MV-4-11 (cell line): ENCODE data around the gene KRT35.

Experiments
- DNase-seq: peaks from one replicate; lab custom pipeline; 2025; lab: John Stamatoyannopoulos, UW

The KRT35 gene

DNA sequence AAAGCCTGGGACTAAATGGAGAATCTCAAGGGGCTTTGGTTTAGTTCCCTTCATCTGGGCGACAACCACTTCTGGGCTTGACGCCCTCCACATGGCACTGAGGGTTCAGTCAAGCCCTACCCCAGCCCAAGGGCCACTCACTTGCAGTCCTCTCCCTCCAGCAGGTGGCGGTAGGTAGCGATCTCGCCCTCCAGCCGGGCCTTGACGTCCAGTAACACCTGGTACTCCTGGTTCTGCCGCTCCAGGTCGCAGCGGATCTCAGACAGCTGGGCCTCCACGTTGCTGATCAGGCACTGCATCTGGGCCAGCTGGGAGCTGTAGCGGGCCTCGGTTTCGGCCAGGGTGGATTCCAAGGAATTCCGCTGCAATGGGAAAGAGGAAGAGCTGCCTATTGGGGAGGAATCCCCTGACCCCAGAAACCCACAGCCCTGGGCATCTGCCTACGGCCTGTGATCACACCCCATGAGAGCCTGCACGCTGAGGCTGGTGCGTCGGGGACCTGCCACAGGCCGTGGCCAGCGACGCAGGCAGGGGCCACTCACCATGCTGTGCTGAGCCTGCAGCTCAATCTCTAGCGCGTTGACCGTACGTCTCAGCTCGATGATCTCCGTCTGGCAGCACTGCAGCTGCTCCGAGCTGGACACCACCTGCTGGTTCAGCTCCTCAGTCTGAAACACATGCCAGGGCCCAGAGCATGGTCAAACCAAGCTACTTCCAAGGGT, 6.0 kb upstream of the KRT35 start:
- no peak for DNase-seq

DNA sequence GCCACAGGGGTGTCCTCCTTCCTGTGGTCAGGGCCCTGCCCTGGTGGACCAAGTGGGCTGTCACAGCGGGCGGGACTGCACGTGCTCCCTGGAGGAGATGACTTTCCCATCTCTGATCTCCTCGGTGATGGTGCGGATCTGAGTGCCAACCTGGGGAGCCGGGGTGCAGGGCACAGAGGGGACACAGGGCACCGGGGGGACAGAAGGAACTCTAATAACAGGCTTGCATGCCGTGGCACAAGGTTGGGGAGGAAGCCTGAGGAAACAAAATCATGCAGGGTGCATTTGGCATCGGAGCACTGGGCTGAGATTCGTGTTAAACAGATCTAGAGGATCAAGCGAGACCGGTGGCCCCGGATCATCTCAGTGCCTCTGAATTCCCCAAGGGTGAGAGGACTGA, 5.4 kb upstream of the KRT35 start:
- no peak for DNase-seq

DNA sequence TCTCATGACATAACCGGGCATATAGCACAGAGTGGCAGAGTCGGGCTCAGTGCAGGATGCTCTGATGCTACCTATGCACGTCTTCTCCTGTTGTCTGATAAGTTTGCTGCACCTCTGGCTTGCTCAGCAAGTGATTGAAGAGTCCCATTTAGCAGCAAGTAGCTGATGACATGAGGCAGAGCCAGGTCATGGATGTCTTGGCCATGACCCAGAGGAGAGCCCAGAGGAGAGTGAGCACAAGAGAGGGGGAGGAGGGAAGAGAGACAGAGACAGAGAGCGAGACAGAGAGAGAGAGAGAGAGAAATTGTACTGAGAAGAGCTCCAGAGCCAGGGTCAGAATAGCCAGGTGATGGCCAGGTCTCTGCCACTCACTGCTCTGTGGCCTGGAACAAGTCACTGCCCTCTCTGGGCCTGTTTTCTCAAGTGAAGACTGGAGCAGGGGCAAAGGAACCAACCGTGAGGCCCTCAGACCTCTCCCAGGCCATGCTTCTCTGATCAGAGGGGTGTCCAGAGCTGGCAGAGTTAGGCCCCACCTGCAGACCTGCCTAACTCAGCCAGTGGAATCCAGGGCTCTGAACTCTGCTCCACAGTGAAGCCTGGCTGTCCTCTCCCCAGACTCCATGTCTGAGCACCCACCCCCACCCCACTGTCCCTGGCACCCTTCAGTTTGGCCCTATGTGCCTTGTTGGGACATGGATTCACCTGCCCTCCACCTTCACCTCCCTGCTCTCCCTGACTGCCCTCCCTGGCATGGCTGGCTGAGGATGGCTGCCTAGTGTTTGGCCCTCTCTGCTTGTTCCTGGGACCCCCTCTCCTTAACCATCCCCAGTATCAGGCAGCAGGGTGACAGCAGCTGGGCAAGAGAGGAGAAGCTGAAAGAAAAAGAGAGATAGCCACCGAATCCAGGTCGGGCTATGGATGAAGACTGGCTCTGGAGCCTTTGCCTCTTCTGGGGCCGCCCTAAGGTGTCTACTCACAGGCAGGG, 4.3 kb upstream of the KRT35 start:
- no peak for DNase-seq

DNA sequence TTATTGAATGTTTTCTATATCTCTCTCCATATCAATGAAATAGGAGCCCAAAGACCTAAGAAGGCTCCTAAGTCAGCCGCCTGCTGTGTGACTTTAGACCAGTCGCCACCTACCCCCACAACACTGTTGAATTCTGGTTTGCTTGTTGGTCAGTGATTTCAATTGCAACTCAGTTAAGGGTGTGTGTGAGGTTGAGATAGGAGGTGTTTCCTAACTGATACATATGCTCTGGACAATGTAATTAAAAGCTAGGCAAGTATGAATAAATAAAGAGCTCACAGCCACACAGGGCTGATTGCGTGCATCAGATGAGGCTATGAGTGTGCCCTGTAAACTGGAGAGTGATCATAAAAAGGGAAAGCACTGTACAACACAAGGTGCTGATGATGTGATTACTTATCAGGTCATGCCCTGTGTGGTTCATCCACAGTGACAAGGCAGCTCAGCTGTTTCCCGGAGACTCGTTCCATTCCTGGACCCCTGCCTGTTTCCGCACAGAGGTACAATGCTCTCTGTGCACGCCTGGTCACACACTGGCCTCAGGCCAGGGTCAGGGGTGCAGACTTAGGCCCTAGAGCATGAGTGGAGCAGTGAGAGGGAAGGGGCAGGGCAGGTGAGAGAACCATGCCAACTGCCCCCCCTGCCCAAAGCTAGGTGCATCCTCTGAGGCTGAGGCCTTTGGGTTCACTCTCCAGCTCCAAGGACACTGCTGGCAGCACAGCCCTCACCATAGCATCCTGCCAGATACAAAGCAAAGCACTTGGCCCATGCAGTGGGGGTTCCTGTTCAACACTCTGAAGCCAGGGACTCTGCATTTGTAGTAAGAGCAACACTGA, 3.3 kb upstream of the KRT35 start:
- DNase-seq = no peak

DNA sequence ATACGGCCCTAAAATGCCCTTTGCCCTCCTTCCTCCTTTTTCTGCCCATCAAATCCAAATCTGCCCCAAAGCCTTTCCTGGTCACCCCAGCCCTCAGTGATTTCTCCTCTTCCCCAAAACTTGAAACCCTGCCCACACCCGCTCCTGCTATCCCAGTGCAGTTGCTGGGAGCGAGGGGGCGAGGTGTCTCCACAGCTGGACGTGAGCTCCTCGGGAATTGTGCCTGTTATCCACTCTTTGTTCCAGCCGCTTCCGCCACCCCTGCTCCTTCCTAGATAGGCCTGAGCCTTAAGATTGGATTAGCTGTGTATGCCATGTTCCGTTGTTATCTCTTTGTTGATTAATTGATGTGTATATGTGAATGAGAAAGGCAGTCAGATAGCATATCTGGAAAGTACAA, 2.6 kb upstream of the KRT35 start:
- no peak for DNase-seq

DNA sequence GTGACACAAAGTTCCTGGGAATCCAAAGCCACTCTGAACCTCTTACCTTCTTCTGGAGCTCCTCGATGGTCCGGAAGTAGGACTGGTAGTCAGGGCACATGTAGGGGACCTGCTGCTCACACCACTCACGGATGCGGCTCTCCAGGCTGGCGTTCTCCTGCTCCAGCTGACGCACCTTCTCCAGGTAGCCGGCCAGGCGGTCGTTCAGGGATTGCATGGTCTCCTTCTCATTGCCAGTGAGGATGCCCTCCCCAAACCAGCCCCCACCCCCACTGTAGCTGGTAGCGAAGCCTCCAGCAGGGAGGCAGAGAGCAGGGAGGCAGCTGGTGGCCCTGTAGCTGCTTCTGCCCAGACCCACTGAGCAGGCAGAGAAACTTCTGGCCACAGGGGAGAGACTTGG, 370 bp downstream of the KRT35 start:
- no peak for DNase-seq

DNA sequence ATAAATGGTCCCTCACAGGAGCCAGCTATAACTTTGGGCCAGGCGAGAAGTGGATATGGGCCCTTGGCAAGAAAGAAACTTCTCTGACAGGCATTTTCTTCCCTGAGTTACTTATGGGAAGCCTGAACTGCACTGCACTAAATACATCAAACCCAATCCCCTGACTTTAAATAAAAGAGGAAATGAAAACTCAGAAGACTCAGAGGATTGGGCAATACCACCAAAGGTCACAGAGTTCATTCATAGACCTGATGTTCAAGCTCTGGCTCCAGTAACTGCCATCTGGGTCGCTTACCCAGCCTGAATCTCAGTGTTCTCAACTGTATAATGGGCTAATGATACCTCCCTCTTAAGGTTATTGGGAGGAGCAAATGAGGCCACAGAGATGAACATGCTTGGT, 815 bp downstream of the KRT35 start:
- peak; percentile 91 for DNase-seq

DNA sequence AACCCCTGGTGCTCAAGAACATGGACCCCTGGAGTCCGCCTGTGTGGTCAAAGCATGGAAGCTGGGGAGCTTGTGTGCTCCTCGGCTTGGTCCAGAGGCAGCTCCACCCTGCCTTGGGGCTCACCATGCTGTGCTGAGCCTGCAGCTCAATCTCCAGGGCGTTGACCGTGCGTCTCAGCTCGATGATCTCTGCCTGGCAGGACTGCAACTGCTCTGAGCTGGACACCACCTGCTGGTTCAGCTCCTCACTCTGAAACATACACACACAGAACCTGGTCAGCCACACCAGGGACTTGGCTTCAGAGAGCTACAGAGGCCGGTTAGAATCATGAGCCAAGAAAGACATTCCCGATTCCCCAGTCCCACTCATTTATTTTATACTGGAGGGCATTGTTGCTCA, 2.7 kb downstream of the KRT35 start:
- DNase-seq = no peak

DNA sequence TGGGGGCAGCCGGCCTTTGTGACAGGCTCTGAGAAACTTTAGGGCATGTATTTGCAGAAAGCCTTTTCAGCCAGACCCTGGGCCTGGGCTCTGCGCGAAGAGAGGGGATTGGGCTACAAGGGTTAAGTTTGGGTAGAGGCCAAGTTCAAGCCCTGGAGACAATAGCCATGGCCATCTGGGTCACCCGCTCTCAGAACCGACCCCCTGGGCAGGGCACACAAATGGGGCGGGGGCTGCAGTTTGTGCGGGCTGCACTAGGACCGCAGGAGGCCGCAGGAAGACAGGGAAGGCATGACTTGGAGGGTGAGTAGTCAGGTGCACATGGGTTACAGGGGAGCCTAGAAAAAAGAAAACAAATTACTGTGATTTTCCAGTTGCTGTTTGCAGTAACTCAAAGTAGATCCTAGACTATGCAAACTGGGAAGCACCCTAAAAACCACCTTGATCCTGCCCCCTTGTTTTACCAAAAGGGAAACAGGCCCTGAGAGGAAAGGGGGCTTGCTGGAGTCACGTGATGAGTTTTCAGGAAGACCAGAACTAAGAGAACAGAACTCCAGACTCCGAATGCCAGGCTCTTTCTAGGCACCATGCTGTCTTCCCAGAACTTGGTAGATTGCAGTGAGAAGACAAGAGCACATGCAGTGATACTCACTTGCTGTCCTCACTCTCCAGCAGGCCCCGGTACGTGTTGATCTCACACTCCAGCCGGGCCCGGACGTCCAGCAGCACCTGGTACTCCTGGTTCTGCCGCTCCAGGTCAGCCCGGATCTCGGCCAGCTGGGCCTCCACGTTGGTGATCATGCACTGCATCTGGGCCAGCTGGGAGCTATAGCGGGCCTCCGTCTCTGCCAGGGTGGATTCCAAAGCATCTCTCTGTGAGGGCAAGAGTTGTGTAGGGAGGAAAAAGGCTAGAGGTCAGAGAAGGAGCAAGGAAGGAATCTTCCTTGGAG, 3.8 kb downstream of the KRT35 start:
- no peak for DNase-seq

DNA sequence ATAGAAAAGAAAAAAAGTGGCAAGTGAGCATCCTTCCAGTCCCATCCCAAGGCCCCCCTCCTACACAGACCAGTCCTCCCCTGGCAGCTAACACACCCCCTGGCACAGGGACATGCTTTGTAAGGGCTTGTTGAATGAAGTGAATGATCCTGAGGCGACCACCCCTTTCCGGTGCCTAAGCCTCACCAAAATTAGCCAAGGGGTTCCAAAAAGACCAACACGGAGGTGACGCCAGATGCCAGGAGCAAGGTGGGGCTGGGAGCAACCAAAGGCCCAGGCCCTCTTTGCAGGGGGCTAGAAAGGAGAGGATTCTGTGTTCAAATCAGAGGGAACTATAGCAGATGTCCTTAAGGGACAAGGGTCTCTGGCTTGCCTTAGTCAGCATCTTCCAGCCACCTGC, 5.5 kb downstream of the KRT35 start:
- DNase-seq = no peak

DNA sequence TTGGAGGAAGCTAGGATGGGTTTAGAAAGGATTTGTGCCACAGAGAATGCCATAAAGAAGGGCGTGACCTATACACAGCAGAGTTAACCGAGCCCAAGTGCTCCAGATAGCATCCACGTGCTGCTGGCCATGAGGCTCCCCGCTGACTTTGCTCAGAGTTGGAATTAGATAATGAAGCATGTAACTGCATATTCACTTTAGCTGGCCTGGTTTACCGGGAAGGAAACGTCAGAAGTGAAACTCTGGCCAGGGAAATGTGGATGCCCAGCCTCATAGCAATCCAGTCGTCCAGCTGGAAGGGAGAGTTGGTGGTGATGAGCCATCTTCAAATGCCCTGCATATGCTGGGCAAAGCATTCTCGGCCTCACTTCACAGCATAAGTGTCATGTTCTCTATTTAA, 6.1 kb downstream of the KRT35 start:
- no peak for DNase-seq

DNA sequence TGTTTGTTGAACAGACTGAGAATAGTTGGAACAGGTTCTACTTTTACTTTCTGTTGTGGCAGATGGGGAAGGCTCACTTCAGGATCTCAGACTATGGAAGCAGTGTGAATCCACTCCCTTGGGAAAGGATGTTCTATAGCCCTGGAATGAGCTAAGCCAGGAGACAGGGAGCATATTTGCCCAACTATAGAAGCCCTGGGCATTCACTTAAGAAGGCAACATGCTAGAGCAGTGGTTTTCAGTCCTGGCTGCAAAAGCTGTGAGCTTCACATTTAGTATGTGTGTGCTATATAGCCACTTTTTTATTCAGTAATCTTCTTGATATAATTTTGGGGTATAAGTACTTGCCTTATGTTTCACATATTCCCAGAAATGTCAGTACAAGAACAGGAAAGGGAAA, 12.6 kb downstream of the KRT35 start:
- DNase-seq = no peak

DNA sequence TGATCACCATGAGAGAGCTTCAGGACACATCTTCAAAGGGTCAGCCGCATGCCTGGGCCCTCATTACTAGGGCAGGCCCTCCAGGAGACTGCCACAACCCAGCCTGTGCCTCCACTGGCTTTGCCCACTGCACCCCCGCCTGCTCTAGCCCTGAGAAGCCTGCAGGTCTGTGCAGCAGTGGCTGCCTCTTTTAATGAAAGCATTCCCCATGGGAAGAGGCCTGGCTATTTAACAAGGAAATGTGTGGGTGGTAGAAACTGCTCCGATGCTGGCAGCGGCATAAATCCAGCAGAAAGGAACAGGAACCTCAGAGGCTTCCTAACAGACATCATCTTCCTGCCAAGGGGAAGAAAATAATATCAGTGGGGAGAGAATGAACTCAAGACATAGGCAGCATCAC, 13.4 kb downstream of the KRT35 start:
- no peak for DNase-seq

DNA sequence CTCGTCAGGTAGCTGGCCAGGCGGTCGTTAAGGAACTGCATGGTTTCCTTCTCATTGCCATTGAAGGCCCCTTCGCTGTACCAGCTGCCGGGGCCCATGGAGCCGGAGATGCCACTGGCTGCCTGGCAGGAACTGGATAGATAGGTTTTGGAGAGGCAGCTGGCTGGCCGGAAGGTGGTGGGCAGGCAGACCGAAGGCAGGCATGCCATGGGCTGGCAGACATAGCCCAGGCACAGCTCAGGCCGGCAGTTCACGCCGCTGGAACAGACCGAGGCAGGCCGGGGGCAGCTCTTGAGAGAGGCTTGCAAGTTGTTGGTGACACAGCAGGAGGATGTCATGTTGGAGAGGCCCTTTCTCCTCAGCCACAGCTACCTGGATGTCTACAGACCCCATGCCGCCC, 14.0 kb downstream of the KRT35 start, which contains the start of gene KRT32:
TSS of gene KRT32 (minus strand) at position 399 of the 400 bp plus-strand sequence. CDS start at position 338, 61 bp downstream.
- no peak for DNase-seq

DNA sequence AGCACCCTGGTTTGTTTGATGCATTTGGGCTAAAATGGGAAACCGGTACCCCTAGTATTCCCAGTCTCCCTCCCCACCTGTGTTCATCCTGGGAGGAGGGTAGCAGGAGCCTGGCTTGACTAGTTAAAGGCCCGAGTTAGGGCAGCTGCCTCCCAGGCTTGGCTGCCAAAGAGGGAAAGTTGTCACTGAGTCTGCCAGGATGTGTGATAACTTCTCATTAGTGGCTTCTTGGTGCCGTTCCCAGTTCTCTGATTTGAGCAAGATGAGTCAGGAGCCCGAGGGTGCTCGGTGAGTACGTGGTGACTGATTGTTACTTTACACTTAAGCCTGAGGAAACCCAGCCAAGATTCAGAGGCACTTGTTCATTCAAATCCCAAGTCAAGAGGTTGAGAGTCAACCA, 16.3 kb downstream of the KRT35 start:
- DNase-seq = no peak

DNA sequence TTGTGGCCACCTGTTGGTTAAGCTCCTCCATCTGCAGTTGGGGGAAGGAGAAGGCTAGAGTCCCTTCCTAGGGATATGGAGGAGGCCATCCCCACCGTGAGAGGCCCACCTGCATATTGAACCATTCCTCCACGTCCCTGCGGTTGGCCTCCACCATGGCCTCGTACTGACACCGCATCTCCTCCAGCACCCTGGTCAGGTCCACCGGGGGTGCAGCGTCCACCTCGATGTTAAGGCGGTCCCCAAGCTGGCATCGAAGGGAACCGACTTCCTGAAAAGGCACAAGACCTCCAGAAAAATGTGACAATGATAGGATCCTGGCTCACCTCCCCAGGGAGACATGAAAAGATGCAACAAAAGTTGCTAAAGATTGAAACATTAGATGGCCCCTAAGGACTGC, 16.8 kb downstream of the KRT35 start:
- no peak for DNase-seq

DNA sequence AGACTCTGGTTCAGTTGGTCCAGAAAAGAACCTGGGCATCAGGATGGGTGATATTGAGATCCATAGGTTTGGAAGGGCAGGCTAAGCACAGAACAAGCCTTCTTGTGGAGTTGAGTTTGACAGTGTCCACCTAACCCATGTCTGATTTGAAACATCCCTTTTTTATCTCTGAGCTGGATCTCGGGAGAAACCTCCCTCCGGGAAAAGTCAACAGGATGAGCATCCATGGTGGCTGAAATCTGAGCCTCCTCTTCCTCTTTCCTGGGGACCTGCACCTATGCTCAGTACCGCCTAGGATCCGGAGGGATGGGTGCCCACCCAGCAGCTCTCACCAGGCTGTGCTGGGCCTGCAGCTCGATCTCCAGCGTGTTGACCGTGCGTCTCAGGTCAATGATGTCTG, 17.2 kb downstream of the KRT35 start:
- no peak for DNase-seq

DNA sequence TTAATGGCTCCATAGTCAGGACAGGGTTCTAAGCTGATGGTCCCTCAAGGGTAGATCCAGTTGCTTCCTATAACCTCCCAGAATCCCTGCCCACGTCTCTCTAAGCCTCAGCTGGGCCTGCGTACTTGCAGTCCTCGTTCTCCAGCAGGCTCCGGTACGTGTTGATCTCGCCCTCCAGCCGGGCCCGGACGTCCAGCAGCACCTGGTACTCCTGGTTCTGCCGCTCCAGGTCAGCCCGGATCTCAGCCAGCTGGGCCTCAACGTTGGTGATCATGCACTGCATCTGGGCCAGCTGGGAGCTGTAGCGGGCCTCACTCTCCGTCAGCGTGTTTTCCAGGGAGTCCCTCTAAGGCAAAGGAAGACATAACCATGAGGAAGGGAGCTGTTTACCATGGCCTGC, 18.2 kb downstream of the KRT35 start:
- DNase-seq = no peak

DNA sequence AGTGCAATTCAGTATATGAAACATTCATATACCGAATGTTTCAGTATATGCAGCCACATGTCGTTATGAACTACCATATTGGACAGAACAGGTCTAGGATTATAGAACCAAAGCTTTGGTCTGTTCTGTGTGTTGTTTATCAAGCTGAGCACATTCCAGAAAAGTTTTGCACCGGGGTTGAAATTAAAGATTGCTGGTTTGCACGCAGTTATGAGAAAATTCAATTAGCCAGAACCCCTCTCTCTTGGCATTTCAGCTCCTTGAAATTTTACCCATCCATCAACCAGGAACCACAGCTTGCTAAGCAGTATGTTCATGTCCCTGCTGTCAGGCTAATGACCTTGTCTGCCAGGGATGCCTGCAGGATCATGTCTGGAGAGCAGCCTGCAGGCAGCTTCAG, 23.3 kb downstream of the KRT35 start:
- DNase-seq = no peak

DNA sequence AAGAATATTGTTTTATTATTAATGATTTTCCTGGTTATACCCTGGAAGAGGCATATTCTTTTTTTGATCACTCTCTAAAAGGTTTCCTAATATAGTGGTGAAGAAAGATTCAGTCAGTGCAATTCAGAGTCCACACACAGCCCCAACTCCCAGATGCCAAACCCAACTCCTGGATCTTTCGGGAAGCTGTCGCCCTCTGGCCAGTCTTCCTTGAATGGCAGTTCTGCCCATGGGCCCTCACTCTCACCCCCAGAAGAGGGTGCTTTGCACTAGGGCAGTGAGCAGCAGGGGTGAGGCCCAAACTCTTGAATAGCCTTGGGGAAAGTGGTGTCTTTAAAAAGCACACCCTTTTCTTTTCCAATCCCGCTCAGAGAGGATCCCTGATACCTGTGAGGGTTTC, 24.7 kb downstream of the KRT35 start:
- DNase-seq = no peak

DNA sequence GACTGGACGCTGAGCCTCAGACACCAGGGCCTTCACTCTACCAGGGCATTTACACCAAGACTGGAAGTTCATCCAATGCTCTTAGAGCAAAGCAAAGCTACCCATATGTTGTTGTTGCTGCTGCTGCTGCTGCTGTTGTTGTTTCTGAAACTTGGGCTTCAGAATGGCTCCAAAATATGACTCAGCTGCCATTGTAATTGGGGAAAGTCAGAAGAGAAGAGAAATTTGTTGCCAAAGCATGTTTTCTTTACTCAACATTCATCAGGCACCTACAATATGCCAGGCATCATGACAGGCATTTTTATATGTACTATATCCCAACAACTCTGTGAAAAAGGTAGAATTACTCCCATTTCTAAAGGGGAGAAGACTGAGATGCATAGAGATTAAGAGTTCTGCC, 25.7 kb downstream of the KRT35 start:
- no peak for DNase-seq
